ENCODE measurements around the gene CRYBB3. TPM values are rescaled to one million over a fixed set of nuclear protein-coding genes. Genes with fewer than 3 reads are reported as not detected.

CRYBB3 gene
- total and polyA plus RNA-seq, 10 of the 15 experiments (the other 5 are each of a cell fraction or from before 2014, with no cell fraction given), result 0.26 TPM; not detected in 9

- no peak for TF ChIP-seq IKZF2 (IDR thresholded peaks at IDR 0.05)
These were observed 19.6 kb downstream of the CRYBB3 start, which contains the start of gene CRYBB2 (continued) for GRCh38 chr22:25219211-25219689.

DNA sequence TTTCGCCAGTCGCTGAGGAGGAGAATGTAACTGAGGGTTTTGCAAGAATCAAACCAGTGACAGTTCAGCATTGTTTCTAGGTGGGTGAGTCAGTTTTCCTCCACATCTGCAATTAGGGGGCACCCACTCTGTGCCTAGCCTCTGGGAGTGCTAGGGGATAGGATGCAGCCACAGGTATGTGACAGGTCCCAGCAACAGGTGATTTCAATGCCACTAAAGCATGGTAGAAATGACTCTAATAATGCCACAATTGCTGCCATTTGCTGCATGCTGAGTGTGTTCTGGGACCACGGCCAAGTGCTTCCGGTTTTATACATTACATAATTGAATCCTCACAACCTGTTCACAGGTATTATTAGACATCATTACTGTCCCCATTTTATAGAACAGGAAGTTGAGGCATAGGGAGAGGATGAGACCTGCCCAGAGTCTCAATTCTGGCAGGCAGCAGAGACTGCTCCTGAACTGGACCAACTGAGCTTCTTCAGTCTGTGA lies 20.3 kb downstream of the CRYBB3 start:
- WGBS (ENCODE audit: insufficient coverage, insufficient replicate concordance, low lambda C conversion rate, missing lambda C conversion rate), result 23% methylated on average over 4 of the region's 4 CpGs
- TF ChIP-seq SMC3 (IDR thresholded peaks at IDR 0.05; ENCODE audit: borderline replicate concordance, low read length), result no peak
- no peak for TF ChIP-seq FOXK2 (IDR thresholded peaks at IDR 0.05)
- no peak for TF ChIP-seq ZNF217 (IDR thresholded peaks at IDR 0.05)
- TF ChIP-seq RCOR1 (conservative IDR thresholded peaks at IDR 0.05; ENCODE audit: low read depth, low read length), result no peak
- no peak for TF ChIP-seq IKZF1 (conservative IDR thresholded peaks at IDR 0.05)
- TF ChIP-seq LARP7 (IDR thresholded peaks at IDR 0.05), result no peak
- no peak for TF ChIP-seq IKZF2 (IDR thresholded peaks at IDR 0.05)
- no peak for TF ChIP-seq TBL1XR1 (IDR thresholded peaks at IDR 0.05; ENCODE audit: low read depth, low read length)
- no peak for TF ChIP-seq ETV6 (conservative IDR thresholded peaks at IDR 0.05 in 1 of 2, IDR thresholded peaks at IDR 0.05 in 1 of 2; ENCODE audit: borderline replicate concordance in 1 of 2, low read depth in 1 of 2)
- TF ChIP-seq CREM (IDR thresholded peaks at IDR 0.05; ENCODE audit: low read depth), result no peak
- no peak for TF ChIP-seq ZNF207 (IDR thresholded peaks at IDR 0.05; ENCODE audit: borderline replicate concordance)
- TF ChIP-seq PML (IDR thresholded peaks at IDR 0.05; ENCODE audit: low read length), result no peak
- no peak for TF ChIP-seq CREB1 (IDR thresholded peaks at IDR 0.05; ENCODE audit: low read depth)
- no peak for TF ChIP-seq POLR2AphosphoS2 (IDR thresholded peaks at IDR 0.05; ENCODE audit: low read depth, low read length)
- no peak for TF ChIP-seq SUPT20H (IDR thresholded peaks at IDR 0.05; ENCODE audit: borderline replicate concordance, control insufficient read depth, low read depth, low read length)
- no peak for TF ChIP-seq SKIL (IDR thresholded peaks at IDR 0.05; ENCODE audit: low read depth, poor library complexity, severe bottlenecking)
- no peak for TF ChIP-seq PKNOX1 (IDR thresholded peaks at IDR 0.05)
- TF ChIP-seq, protein P1, sequence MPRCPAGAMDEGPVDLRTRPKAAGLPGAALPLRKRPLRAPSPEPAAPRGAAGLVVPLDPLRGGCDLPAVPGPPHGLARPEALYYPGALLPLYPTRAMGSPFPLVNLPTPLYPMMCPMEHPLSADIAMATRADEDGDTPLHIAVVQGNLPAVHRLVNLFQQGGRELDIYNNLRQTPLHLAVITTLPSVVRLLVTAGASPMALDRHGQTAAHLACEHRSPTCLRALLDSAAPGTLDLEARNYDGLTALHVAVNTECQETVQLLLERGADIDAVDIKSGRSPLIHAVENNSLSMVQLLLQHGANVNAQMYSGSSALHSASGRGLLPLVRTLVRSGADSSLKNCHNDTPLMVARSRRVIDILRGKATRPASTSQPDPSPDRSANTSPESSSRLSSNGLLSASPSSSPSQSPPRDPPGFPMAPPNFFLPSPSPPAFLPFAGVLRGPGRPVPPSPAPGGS (IDR thresholded peaks at IDR 0.05; ENCODE audit: borderline replicate concordance, insufficient read depth, low read depth, low read length, poor library complexity, severe bottlenecking), result no peak
- in situ Hi-C loops (cut with MboI) (no loop called here), intact Hi-C loops (cut with micrococcal nuclease; ENCODE audit: unreplicated experiment) (no loop called here)
- no peaks in the 10 kb centered on the region; a peak in 1 of 4 replicates for H3K27me3 ChIP-seq (replicated peaks in 1 of 2; ENCODE audit: control insufficient read depth in 2 of 2, insufficient read depth in 2 of 2, low read length in 1 of 2)
- SMC1A ChIA-PET (ENCODE audit: uncharacterized antibody, unreplicated experiment), result no interaction called here
- no peak overlapping the region for H2AFZ ChIP-seq (ENCODE audit: control insufficient read depth, low read depth, low read length)
- no peaks in the 10 kb centered on the region for H3K36me3 ChIP-seq (ENCODE audit: control insufficient read depth in 2 of 2, insufficient read depth in 2 of 2, low read length in 1 of 2)
- no peaks in the 10 kb centered on the region for H3K9me3 ChIP-seq (replicated peaks; ENCODE audit: control insufficient read depth, insufficient read depth, low read length)
- no peak overlapping the region for H3K9ac ChIP-seq (ENCODE audit: control insufficient read depth, insufficient read depth, low read length)
- H4K20me1 ChIP-seq (ENCODE audit: control insufficient read depth, insufficient read depth), result no peaks in the 10 kb centered on the region
- no TSS peak for BruUV-seq (replicated peaks)
- CTCF ChIA-PET, result no interaction called here
- no peaks in the 10 kb centered on the region for H3K4me1 ChIP-seq (ENCODE audit: control insufficient read depth, insufficient read depth, low read length)
- H3K4me3 ChIP-seq, result no peak overlapping the region
- H3K79me2 ChIP-seq (ENCODE audit: control insufficient read depth, insufficient read depth, low read length), result no peaks in the 10 kb centered on the region
- DNase-seq (ENCODE audit: low read depth, low spot score) (no peak), FAIRE-seq (no peak), ATAC-seq (no peak)
- no peak overlapping the region for H3K27ac ChIP-seq (ENCODE audit: control insufficient read depth, insufficient read depth)
- RAD21 ChIA-PET (ENCODE audit: unreplicated experiment), result no interaction called here
- no peak overlapping the region for H3K4me2 ChIP-seq (ENCODE audit: control insufficient read depth, insufficient read depth)
- POLR2A ChIA-PET, result interaction anchor here (0.5 kb wide), 1 partner anchor 163 kb away, joined by 3 read pairs; no protein-coding TSS in a partner anchor

All from GM12878 (cell line).